HG03558 (cell line): ENCODE results near the gene SGMS1.
A peak's percentile ranks its signal among the peaks of the same experiment; 100 is the strongest.

Experiments
- ATAC-seq: cut with Tn5 transposase; IDR thresholded peaks from one replicate; pipeline ENCODE4 v1.9.1; 2021; ENCODE audit warnings: moderate number of reproducible peaks; ENCODE audit not compliant: unreplicated experiment; ENCODE audit errors: extremely low read depth

Gene SGMS1

DNA sequence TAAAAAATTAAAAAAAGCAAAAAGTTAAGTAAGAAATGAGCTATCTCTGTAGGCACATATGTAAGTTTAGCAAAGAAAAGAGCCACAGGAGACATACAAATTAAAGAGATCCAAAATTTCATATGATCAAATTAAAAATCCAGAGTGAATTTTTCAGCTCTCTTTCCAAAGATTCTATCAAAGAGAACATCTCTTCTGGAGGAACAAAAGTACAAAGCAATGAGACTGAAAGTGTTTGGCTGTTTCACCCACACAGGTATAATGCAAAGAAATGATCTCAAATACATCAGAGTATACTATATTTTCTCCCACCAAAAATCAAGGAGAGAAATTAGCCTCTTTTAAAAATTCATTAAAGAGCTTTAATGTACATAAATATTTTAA lies 297.6 kb downstream of the SGMS1 start:
- ATAC-seq = no peak

- peak; percentile 53 for ATAC-seq
Observed at GRCh38 chr10:50325449-50326171, 298.1 kb downstream of the SGMS1 start.

DNA sequence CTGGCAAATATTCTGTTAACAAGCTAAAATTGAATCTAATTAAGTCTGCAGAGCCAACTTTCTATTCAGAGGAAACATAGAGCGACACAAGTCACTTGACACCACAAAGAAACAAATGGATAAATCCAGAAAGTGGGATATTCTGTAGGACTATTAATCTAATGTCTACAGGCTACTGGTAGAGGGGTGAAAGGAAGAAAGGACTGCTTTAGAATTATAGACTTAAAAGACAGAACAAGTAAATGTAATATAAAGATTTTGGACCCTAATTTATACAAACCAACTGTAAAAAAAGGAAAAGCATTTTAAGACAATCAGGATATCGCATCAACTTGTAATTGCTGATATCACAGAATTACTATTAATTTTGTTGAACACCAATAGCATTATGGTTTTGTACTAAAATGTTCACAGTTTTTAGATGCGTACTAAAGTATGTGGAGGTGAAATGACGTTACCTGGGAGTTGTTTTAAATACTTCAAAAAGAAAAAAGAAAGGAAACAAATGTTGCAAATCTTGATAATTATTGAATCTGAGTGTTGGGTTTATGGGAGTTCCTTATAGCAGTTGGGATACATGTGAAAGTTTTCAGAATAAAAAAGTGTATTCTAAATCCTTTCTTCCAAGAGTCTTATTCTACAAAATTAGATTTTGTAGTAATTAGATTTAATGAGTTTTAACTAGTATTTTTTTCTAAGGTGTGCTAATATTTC lies 298.9 kb downstream of the SGMS1 start:
- no peak for ATAC-seq

- ATAC-seq = no peak
Observed at GRCh38 chr10:50324046-50324445, 299.7 kb downstream of the SGMS1 start.

GRCh38 chr10:50322077-50322476 lies 301.7 kb downstream of the SGMS1 start:
- no peak for ATAC-seq

GRCh38 chr10:50318129-50318528 lies 305.6 kb downstream of the SGMS1 start:
- ATAC-seq = no peak

DNA sequence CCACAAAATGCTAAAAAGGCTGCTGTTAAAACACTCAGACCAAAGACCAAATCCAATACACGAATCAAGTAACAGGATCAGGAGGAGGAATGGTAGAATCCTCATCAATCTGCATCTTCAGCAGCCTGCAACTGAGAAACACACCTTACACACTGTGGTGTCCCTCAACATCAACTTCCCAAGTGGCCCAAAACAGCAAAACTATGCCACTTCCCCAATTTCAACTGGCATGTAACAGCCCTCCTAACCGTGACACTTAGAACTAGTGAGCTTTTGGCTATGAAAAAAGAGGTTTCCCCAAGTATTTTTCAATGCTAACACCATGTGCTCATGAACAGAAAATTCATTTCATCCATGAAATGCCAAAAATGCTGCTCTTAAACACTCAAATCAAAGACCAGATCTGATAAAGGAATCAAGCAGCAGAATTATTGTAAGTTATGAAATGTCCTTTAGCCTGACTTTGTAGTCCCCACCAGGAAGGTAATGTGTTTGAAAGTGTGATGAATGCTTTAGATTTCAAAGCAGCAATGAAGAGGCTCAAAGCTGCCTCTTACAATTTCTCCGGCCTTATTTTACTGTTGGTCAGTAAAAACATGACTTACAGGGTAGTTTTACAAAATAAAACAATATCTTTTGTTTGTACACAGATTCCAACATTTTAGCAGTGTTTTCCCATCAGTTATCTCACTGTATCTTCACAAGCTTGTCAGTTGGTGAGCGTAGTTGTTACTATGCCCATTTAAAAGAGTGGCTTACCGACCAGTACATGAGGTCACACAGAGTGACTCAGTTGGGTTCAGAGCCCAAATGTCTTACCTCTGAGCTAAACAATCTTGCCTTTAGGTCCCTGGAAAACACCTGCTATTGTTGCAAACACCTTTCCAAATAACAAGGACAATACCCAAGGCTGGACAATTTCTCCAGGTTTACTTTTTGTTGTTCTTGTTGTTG lies 306.8 kb downstream of the SGMS1 start:
- no peak for ATAC-seq

DNA sequence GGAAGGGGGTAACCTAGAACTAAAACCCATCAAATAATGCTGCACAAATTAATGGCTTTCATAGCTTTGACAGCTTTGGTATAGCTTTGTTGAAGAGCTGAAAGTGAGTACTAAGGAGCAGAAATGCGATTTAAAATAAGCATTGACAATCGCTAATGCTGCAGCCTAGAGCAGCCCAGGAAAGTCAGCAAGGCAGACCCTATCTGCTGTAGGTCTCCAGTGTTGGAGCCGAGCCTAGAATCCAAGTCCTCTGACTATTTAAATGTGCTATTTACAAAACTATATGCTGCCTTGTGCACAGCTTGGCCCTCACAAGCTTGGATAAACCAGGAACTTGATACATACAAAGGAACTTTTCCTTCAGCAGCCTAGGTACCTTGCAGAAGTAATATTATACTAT lies 307.6 kb downstream of the SGMS1 start:
- ATAC-seq = no peak

GRCh38 chr10:50315424-50315823 lies 308.3 kb downstream of the SGMS1 start:
- ATAC-seq = no peak

DNA sequence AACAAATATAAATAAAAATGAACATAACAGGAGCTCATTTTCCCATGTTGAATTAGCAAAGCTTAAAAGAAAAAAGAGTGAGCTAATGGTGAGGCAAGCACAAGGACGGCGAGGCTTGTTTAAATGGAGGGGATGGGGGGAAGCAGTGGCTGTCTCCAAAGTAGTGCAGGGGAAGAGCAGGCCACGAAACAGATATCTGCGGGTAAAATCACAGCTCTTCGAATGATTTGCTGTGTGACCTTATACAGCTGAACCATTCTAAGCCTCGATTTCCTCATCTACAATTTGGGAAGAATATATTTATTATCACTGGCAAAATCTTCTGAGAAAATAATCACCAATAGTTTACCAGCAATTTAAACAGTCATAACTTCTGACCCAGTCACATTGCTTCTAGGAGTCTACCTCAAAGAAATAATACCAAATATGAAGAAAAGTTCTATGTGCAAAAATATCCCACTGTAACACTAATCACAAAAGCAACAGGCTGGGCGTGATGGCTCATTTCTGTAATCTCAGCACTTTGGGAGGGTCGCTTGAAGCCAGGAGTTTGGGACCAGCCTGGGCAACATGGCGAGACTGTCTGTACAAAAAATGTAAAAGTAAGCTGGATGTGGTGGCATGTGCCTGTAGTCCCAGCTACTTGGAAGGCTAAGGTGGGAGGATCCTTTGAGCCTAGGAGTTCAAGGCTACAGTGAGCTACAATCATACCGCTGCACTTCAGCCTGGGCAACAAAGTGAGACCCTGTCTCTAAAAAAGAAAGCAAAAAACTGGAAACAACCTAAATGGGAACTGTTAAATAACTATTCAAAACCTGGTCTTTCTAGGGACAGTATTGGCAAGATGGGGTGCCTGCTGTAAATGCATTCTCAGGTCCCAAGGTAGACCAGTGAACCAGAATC lies 309.3 kb downstream of the SGMS1 start:
- no peak for ATAC-seq

GRCh38 chr10:50312464-50313437 lies 311.0 kb downstream of the SGMS1 start:
- ATAC-seq = no peak

GRCh38 chr10:50310560-50311174 lies 313.1 kb downstream of the SGMS1 start:
- ATAC-seq = peak; percentile 65

- ATAC-seq = no peak
Observed at GRCh38 chr10:50309342-50309741, 314.4 kb downstream of the SGMS1 start.

- no peak for ATAC-seq
Observed at GRCh38 chr10:50304660-50305059, 319.1 kb downstream of the SGMS1 start.

DNA sequence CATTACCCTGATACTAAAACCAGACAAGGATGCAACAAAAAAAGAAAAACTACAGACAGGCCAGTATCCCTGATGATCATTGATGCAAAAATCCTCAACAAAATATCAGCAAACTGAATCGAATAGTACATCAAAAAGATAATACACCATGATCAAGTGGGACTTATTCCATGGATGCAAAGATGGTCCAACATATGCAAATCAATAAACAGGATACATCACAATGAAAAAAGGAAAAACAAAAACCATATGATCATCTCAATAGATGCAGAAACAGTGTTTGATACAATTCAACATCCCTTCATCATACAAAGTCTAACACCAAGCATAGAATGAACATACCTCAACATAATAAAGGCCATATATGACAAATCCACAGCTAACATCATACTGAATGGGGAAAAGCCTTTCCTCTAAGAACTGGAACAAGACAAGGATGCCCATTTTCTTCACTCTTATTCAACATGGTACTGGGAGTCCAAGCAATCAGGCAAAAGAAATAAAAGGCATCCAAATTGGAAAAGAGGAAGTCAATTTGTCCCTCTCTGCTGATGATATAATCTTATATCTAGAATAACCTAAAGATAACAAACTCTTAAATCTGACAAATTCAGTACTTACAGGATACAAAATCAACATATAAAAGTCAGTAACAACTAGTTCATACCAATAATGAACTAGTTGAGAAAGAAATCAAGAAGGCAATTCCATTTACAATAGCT lies 323.6 kb downstream of the SGMS1 start:
- no peak for ATAC-seq

GRCh38 chr10:50295367-50295766 lies 328.4 kb downstream of the SGMS1 start:
- no peak for ATAC-seq

DNA sequence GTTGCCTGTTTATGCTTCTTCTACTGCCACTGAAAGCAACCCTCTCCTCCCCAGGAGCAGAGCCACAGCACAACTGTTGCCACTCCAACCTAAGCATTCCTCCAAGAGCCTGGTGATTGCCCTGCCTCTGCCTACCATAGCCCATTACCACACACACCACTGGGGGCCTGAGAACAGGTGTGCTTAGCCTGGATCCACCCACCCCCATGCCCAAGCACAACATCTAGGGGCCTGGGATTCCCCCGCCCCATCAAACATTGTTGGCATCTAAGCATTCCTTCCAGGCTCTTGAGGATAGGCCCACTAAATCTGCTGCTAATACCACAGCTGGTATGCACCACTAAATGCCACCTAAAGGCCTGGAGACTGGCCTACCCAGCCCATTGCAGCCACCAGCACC lies 329.2 kb downstream of the SGMS1 start:
- ATAC-seq = no peak
